ENCODE results near the gene ANTKMT.
A peak's percentile ranks its signal among the peaks of the same experiment; 100 is the strongest.

ANTKMT gene, protein sequence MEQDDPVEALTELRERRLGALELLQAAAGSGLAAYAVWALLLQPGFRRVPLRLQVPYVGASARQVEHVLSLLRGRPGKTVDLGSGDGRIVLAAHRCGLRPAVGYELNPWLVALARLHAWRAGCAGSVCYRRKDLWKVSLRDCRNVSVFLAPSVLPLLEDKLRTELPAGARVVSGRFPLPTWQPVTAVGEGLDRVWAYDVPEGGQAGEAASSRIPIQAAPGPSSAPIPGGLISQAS

DNA sequence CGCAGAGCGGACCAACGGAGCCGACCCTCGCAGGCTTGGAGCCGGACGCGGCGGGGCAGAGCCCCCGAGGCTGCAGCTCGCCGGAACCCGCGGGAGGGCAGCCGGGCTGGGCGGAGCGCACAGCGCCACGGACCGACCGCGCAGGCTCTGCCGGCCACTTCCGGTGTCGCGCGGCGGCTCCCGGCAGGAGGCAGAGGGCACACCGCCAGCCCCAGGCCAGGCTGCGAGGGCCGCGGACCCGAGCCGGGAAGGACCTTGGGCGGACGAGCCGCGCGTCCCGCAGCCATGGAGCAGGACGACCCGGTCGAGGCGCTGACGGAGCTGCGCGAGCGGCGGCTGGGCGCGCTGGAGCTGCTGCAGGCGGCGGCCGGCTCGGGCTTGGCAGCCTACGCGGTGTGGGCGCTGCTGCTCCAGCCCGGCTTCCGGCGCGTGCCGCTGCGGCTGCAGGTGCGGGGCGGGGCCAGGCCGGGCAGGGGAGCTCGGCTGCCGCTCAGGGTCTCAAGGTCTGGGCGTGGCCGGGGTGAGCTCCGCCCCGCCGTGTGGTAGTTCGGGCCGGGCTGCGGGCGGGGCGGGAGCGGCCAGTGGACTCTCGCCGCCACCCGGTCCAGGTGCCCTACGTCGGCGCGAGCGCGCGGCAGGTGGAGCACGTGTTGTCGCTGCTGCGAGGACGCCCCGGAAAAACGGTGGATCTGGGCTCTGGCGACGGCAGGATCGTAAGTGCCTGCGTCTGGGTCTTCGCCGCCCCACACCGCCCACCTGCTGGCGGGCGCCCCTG, at the start of gene ANTKMT:
ANTKMT (plus strand) TSS at position 157 of the 775 bp plus-strand sequence; CDS start at position 286, 129 bp downstream.
- peak in 1 of 2 donors; percentile 58 for DNase-seq (ENCODE audit: low read depth in 1 of 2, low spot score in 1 of 2)

DNA sequence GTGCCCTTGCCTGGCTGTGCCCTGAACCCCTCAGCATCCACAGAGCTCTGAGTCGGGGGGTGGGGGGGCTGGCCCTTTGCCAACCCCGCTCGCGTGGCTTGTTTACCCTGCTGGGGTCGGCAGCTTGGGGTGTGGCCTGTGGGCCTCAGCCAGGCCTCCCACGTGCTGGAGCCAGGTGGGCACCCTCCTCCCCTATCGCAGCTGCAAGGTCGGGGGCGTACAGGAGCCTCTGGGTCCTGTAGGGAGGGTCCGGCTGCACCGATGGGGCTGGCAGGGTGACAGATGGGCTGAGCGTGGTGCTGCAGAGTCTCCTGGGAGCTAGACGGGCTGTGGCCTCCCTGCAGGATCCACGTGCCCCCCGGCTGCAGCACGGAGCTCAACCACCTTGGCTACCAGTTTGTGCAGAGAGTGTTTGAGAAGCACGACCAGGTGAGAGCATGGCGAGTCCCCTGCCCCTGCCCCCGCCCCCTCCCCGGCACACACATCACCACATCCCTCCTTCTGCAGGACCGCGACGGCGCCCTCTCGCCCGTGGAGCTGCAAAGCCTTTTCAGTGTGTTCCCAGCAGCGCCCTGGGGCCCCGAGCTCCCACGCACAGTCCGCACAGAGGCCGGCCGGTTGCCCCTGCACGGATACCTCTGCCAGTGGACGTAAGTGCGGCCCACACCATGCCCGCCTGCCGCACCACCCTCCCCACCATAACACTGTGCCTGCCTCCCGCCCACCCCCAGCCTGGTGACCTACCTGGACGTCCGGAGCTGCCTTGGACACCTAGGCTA, 49.4 kb upstream of the ANTKMT start:
- DNase-seq (ENCODE audit: low read depth in 1 of 2, low spot score in 1 of 2) = no peak

DNA sequence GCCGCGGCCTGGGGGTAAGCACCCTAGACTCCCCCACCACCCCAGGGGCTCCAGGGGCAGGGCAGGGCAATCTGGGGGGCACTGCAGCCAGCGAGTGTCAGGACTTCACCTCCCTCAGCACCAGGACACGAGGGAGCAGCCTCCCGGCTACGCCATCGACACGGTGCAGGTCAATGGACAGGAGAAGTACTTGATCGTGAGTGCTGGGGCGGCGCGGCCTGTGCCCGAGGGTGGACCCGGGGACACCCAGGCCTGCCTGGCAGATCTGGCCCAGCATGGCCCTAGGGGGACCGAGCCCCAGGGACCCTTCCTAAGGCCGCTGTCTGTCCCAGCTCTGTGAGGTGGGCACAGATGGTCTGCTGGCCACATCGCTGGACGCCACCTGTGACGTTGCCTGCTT, 48.6 kb upstream of the ANTKMT start:
- DNase-seq (ENCODE audit: low read depth in 1 of 2, low spot score in 1 of 2) = no peak

DNA sequence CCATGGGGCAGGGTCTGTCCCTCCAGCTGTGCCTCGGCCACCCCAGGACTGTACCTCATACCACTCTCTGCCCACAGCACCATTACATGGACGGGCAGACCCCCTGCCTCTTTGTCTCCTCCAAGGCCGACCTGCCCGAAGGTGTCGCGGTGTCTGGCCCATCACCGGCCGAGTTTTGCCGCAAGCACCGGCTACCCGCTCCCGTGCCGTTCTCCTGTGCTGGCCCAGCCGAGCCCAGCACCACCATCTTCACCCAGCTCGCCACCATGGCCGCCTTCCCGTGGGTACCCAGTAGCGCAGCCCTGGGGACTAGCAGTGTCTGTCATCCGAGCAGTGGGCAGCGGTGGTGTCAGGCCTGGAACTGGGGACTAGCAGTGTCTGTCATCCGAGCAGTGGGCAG, 48.1 kb upstream of the ANTKMT start:
- no peak for DNase-seq (ENCODE audit: low read depth in 1 of 2, low spot score in 1 of 2)

DNA sequence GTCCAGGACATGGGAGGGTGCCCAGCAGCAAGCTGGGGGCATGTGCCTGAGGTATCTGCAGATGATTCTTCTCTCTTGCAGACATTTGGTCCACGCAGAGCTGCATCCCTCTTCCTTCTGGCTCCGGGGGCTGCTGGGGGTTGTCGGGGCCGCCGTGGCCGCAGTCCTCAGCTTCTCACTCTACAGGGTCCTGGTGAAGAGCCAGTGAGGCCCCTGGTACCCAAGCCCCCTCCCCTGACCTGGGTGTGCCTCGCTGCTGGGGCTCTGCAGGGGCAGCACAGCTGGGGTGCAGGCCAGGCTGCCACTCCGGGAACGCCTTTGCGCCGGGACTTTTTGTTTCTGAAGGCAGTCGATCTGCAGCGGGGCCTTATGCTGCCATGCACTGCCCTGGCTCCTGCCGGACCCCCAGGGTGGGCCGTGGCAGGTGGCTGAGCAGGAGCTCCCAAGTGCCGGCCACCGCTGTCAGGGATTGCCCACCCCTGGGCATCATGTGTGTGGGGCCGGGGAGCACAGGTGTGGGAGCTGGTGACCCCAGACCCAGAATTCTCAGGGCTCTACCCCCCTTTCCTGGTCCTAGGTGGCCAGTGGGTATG, 47.5 kb upstream of the ANTKMT start:
- DNase-seq (ENCODE audit: low read depth in 1 of 2, low spot score in 1 of 2) = no peak

DNA sequence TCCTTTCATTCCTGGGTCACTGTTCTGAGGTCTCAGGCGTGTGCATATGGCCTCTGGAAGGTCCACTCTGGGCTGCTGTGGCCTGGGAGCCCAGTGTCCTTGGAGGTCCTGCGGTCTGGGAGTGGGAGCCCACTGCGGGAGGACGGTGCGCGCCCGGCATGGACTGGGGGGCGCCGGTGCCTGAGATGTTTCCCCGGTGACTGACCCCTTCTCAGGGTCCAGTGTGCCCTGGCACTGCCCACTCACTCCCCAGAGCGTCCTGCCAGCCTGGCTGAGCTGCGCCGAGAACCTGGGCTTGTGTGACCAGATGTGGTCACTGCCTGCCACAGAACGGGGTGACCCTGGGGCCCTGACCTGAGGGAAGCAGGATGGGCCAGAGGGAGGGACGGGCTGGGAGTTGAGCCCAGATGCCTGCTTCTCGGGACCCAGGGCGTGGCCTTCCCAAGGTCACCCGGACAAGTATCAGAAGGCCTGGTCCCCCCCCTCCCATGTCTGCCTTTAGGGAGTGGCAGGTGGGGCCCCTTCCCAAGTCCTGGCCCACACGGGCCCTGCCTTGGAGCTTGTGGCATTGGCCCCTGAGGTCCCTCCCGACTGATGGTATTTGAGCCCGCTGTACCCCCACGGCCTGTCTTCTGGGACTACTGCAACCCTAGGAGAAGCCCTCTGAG, 46.6 kb upstream of the ANTKMT start:
- DNase-seq (ENCODE audit: low read depth in 1 of 2, low spot score in 1 of 2) = no peak

DNA sequence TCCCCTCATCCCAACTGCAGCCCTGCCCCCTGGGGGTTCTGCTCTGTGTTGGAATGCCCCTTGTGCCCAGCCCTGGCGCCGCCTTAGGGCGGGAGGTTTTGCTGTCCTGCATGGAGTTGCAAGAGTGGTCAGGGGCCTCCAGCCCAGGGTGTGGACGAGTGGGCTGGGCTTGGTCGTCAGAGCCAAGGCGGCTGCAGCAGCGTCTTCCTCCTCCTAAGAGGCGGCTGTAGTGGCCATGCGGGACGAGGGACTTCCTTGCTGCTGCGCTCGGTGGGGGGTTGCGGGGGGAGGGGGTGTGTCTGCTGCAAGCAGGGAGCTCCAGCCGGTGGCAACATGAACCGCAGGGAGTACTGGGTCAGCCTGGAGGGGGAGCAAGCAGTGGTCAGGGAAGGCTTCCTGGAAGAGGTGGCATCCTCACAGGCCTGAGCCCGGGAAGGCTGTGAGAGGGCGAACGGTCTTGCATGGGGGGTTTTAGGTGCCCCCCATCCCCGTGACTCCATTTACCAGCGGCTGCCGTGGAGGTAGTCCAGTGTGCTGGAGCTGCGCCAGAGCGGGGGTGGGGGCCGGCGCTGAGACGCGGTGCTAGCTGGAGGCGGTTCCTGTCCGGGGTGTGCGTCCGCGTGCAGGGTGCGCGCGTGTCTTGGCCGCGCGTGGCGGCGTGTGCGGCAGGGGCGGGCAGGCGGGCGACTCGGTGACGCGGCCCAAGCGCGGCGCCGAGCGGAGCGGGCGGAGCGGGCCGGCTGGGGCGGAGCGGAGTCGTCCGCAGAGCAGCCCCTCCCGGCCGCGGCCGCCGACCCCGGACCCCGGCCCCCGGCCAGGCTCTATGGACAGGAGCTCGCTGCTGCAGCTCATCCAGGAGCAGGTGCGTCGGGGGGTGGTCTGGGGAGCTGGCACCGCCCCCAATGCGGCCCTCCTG, 45.7 kb upstream of the ANTKMT start, which contains the start of gene RHBDL1:
RHBDL1 (plus strand) TSS at position 704 of the 916 bp plus-strand sequence; CDS start at position 824, 120 bp downstream.
- DNase-seq (ENCODE audit: low read depth in 1 of 2, low spot score in 1 of 2) = no peak

DNA sequence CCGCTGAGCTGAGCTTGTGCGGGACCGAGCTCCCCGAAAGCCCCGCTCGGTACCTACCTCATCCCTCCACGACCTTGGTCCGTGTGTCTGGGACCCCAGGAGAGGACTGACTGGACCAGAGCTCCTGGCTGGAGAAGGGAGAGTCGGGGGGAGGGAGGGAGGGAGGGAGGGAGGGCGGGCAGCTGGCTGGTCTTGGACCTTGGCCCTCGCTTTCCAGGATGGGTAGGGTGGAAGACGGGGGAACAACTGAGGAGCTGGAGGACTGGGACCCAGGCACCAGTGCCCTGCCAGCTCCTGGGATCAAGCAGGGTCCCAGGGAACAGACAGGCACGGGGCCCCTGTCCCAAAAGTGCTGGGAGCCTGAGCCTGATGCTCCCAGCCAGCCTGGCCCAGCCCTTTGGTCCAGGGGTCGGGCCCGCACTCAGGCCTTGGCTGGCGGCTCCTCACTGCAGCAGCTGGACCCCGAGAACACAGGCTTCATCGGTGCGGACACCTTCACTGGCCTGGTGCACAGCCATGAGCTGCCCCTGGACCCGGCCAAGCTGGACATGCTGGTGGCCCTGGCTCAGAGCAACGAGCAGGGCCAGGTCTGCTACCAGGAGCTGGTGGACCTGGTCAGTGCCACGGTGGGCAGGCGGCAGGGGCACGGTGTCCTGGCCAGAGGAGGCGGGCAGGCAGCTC, 44.9 kb upstream of the ANTKMT start:
- DNase-seq (ENCODE audit: low read depth in 1 of 2, low spot score in 1 of 2) = no peak

DNA sequence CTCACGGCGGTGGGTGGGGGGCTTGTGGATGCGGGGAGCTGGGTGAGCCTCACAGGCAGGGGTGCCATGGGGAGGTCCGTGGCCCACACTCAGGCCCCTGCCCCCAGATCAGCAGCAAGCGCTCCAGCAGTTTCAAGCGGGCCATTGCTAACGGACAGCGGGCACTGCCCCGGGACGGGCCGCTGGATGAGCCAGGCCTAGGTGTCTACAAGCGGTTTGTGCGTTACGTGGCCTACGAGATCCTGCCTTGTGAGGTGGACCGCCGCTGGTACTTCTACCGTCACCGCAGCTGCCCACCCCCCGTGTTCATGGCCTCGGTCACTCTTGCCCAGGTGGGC, 44.4 kb upstream of the ANTKMT start:
- DNase-seq (ENCODE audit: low read depth in 1 of 2, low spot score in 1 of 2) = no peak

DNA sequence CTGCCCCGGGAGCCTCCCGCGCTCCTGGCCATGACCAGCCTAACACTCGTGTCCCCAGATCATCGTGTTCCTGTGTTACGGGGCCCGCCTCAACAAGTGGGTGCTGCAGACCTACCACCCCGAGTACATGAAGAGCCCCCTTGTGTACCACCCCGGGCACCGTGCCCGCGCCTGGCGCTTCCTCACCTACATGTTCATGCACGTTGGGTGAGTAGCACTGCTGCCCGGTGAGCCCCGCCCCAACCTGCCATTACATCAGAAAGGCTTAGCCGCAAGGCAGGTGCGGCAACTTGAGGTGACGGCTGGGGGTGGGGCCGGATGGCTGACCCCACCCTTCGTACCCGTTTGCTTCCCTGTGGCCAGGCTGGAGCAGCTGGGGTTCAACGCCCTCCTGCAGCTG, 44.0 kb upstream of the ANTKMT start:
- no peak for DNase-seq (ENCODE audit: low read depth in 1 of 2, low spot score in 1 of 2)

DNA sequence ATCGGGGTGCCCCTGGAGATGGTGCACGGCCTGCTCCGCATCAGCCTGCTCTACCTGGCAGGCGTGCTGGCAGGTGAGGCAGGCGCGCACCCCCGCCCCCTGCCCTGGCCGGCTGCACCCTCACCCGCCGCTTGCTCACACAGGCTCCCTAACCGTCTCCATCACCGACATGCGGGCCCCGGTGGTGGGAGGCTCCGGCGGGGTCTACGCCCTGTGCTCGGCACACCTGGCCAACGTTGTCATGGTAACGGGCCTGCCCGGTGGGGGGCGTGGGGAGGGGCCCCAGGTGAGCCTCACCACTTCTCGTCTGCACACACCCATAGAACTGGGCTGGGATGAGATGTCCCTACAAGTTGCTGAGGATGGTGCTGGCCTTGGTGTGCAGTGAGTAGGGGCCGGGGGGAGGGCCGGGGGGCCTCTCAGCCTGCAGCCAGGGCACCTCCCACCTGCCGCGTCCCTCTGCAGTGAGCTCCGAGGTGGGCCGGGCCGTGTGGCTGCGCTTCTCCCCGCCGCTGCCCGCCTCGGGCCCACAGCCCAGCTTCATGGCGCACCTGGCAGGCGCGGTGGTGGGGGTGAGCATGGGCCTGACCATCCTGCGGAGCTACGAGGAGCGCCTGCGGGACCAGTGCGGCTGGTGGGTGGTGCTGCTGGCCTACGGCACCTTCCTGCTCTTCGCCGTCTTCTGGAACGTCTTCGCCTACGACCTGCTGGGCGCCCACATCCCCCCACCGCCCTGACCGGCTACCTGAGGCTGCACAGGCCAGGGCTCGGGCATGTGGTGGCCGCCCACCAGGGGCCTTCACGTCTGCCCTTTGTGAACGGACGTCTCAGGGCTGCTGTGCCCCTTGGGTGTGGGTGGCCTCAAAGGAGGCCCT, 43.4 kb upstream of the ANTKMT start:
- no peak for DNase-seq (ENCODE audit: low read depth in 1 of 2, low spot score in 1 of 2)

DNA sequence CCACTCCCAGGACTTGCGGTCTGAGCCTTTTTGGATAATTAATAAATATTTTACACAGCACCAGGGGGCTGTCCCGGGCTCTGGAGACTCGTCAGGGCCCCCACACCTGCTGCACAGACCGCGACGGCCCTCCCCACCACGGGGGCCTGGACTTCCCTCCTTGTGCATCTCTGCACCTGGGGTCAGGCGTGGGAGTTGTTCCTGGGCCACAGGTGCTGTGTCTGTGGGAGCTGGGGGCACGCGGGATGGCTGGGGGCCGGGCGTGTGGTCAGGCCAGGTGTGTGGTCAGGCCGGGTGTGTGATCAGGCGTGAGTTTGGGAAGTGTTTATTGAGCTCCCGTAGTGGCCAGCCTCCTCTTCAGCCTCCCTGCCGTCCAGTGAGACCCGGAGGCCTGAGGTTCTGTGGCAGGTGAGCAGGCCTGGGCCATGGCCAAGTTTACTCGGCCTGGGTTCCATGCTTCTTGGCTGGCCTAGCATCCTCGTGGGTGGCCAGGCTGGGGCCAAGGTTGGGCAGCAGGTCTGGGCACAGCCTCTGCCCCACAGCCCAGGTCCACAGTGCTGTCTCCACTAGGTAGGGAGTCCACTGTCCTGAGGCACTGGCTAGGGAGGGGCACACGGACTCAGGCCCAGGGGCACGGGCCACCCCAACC, 42.6 kb upstream of the ANTKMT start:
- DNase-seq (ENCODE audit: low read depth in 1 of 2, low spot score in 1 of 2) = no peak

DNA sequence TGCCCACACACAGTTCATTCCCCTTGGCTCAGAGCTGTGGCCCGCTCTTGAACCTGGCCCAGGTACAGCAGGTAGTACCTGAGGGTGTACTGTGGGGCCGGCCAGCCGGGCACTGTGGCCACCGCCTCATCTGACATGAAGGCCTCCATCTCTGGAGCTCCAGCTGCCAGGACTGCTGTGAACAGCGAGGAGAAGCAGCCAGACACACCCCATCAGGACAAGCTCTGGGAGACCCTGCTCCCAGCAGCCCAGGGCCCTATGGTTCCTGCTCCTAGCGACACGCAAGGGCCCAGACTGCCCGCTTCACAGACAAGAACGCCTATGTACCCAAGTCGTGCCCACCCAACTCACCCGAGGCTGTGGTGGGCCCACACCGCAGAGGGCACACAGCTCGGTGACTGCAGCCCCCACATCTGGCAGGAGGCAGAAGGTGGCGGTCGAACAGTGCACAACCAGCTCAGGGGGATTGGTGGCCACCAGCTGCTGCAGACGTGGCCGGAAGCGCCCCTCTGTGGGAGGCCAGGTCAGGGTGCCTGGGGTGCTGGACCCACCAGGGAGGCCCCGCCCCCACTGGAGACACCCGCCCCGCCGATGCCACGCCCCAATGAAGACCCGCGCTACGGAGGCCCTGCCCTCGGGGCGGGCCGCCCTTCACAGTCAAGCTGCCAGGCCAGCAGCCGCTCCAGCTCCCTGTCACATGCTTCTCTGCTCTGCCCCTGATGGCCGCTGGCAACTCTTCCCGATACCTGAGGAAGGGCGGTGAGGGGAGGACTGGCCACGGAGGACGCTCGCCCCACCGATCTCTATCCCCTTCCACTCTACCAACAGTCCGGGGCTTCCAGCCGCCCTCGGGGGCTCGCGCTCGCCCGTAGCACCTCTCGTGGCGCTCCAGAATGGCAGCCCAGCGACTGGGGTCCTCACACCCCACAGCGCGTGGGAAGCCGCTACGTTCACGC, 41.8 kb upstream of the ANTKMT start:
- DNase-seq (ENCODE audit: low read depth in 1 of 2, low spot score in 1 of 2) = no peak

DNA sequence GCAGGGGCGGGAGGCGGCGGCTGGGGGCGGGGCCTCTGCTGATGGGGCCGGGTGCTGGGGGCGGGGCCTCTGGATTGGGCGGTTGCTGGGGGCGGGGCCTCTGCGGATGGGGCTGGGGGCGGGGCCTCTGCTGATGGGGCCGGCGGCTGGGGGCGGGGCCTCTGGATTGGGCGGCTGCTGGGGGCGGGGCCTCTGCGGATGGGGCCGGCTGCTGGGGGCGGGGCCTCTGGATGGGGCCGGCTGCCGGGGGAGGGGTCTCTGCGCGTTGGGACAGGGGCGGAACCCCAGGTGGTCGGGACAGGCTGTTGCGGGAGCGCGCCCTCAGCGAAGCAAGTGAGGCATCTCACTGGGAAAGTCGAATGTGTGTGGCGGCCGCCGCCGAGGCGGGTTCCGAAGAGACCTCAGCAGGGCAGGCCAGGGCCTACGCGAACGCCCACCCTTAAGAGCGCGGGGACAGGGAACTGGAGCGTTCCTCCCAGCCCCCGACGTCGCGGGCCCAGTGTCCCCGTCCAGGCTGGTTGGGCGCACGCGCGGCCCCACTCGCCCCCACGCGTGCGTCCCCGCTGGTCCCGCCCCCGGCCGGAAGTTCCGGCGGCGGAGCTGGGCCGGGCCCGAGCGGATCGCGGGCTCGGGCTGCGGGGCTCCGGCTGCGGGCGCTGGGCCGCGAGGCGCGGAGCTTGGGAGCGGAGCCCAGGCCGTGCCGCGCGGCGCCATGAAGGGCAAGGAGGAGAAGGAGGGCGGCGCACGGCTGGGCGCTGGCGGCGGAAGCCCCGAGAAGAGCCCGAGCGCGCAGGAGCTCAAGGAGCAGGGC, 40.9 kb upstream of the ANTKMT start, which contains the start of gene STUB1:
STUB1 (plus strand) TSS at position 597 of the 811 bp plus-strand sequence; CDS start at position 713, 116 bp downstream.
- peak; percentile 78 to 84 for DNase-seq (ENCODE audit: low read depth in 1 of 2, low spot score in 1 of 2)

DNA sequence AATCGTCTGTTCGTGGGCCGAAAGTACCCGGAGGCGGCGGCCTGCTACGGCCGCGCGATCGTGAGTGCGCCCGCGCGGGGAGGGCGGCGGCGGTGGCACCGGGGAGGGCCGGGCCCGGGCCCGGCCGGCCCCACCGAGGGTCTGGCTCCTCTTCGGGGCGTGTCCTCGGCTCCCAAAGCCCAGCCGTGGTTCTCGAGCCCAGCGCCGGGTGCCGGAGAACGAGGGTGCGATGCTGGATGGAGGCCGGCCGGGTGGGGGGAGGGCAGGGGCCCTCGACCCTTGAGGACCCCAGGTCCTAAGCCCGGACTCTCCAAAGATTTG, 40.4 kb upstream of the ANTKMT start:
- no peak for DNase-seq (ENCODE audit: low read depth in 1 of 2, low spot score in 1 of 2)

All from activated CD4-positive, alpha-beta T cell treated with anti-CD3 and anti-CD28 coated beads, Interleukin-2, amount 50 U/mL, for 24 hours (primary cell).